ENCODE results near the gene CPAMD8. TPM values are rescaled to one million over a fixed set of nuclear protein-coding genes. Genes with fewer than 3 reads are reported as not detected.

CPAMD8 gene
- total and polyA plus RNA-seq, 2 donors (not counting 1 experiment from before 2014, with no cell fraction given), result 1.1 to 2.7 TPM

GRCh38 chr19:16931306-16931705 lies 95.3 kb downstream of the CPAMD8 start:
- intact Hi-C loops (cut with micrococcal nuclease), result no loop called here
- WGBS (ENCODE audit: insufficient coverage), result 91% methylated on average over 4 of the region's 4 CpGs

GRCh38 chr19:16930753-16931152 lies 95.9 kb downstream of the CPAMD8 start:
- Mint-ChIP-seq H3K9me3 (ENCODE audit: insufficient read depth) (peaks cover 21% of the 10 kb centered on the region), H3K4me1 (no peaks in the 10 kb centered on the region), H3K4me3 (no peak overlapping the region), H3K27me3 (peaks cover 28% of the 10 kb centered on the region), H3K27ac (no peak overlapping the region)
- peaks cover 0 to 33% (median 19%) of the 10 kb centered on the region in 3 donors for H3K9me3 ChIP-seq (ENCODE audit: control extremely low read depth in 1 of 3, control insufficient read depth in 2 of 3, insufficient read depth in 1 of 3, low read length in 2 of 3)
- ATAC-seq (ENCODE audit: low read depth) (no peak), DNase-seq (no peak)
- no peak overlapping the region for H2AFZ ChIP-seq (ENCODE audit: insufficient read depth, low read depth, low read length, poor library complexity, severe bottlenecking)
- H3K4me2 ChIP-seq (replicated peaks; ENCODE audit: low read depth, low read length, poor library complexity, severe bottlenecking), result no peak overlapping the region
- no peaks in the 10 kb centered on the region for H3K36me3 ChIP-seq (replicated peaks in 1 of 2; ENCODE audit: control extremely low read depth in 1 of 2, control insufficient read depth in 1 of 2, extremely low read depth in 1 of 2, insufficient read depth in 2 of 2, low read length in 1 of 2)
- ChIA-PET POLR2A (no interaction called here), CTCF (no interaction called here)
- H3K27ac ChIP-seq (ENCODE audit: low read length in 2 of 2), result no peak overlapping the region
- TF ChIP-seq EZH2 (IDR thresholded peaks at IDR 0.05; ENCODE audit: borderline replicate concordance, insufficient read depth, low read depth, low read length, poor library complexity, severe bottlenecking) (no peak), CTCF (IDR thresholded peaks at IDR 0.05) (no peak)
- no peak overlapping the region for H3K9ac ChIP-seq (ENCODE audit: low read length)
- intact Hi-C loops (cut with micrococcal nuclease), result no loop called here
- 72% methylated on average over 5 of the region's 5 CpGs for WGBS (ENCODE audit: insufficient coverage)
- H4K20me1 ChIP-seq (ENCODE audit: control insufficient read depth, insufficient read depth, low read length, poor library complexity, severe bottlenecking), result no peaks in the 10 kb centered on the region
- H3K79me2 ChIP-seq (ENCODE audit: control insufficient read depth, insufficient read depth, low read length), result no peaks in the 10 kb centered on the region
- H3K27me3 ChIP-seq (replicated peaks in 1 of 4; ENCODE audit: control extremely low read depth in 1 of 4, control insufficient read depth in 3 of 4, insufficient read depth in 4 of 4, low read length in 3 of 4), result peaks cover 0 to 9% (median 0%) of the 10 kb centered on the region in 4 experiments
- H3K4me3 ChIP-seq (ENCODE audit: control extremely low read depth in 1 of 5, extremely low read depth in 1 of 5, insufficient read depth in 1 of 5, low read depth in 2 of 5, low read length in 4 of 5), result no peak overlapping the region
- H3K4me1 ChIP-seq (ENCODE audit: control insufficient read depth in 2 of 2, insufficient read depth in 2 of 2, low read length in 2 of 2), result no peaks in the 10 kb centered on the region

More at GRCh38 chr19:16931306-16931705, 95.3 kb downstream of the CPAMD8 start:
- Mint-ChIP-seq H3K27me3 (peaks cover 28% of the 10 kb centered on the region), H3K9me3 (ENCODE audit: insufficient read depth) (peaks cover 24% of the 10 kb centered on the region), H3K4me3 (no peak overlapping the region), H3K4me1 (no peaks in the 10 kb centered on the region), H3K27ac (no peak overlapping the region)
- no peak overlapping the region for H3K4me3 ChIP-seq (ENCODE audit: control extremely low read depth in 1 of 5, extremely low read depth in 1 of 5, insufficient read depth in 1 of 5, low read depth in 2 of 5, low read length in 4 of 5)
- no peaks in the 10 kb centered on the region for H3K79me2 ChIP-seq (ENCODE audit: control insufficient read depth, insufficient read depth, low read length)
- no peaks in the 10 kb centered on the region for H3K4me1 ChIP-seq (ENCODE audit: control insufficient read depth in 2 of 2, insufficient read depth in 2 of 2, low read length in 2 of 2)
- no peak overlapping the region for H2AFZ ChIP-seq (ENCODE audit: insufficient read depth, low read depth, low read length, poor library complexity, severe bottlenecking)
- H3K9ac ChIP-seq (ENCODE audit: low read length), result no peak overlapping the region
- ATAC-seq (ENCODE audit: low read depth), result no peak
- no peak overlapping the region for H3K4me2 ChIP-seq (replicated peaks; ENCODE audit: low read depth, low read length, poor library complexity, severe bottlenecking)
- DNase-seq, result no peak
- H3K9me3 ChIP-seq (ENCODE audit: control extremely low read depth in 1 of 3, control insufficient read depth in 2 of 3, insufficient read depth in 1 of 3, low read length in 2 of 3), result peaks cover 0 to 36% (median 19%) of the 10 kb centered on the region in 3 donors
- H3K27me3 ChIP-seq (replicated peaks in 1 of 4; ENCODE audit: control extremely low read depth in 1 of 4, control insufficient read depth in 3 of 4, insufficient read depth in 4 of 4, low read length in 3 of 4), result peaks cover 0 to 9% (median 0%) of the 10 kb centered on the region in 4 experiments
- H3K27ac ChIP-seq (ENCODE audit: low read length in 2 of 2), result no peak overlapping the region
- ChIA-PET POLR2A (no interaction called here), CTCF (no interaction called here)
- no peaks in the 10 kb centered on the region for H3K36me3 ChIP-seq (replicated peaks in 1 of 2; ENCODE audit: control extremely low read depth in 1 of 2, control insufficient read depth in 1 of 2, extremely low read depth in 1 of 2, insufficient read depth in 2 of 2, low read length in 1 of 2)
- TF ChIP-seq EZH2 (IDR thresholded peaks at IDR 0.05; ENCODE audit: borderline replicate concordance, insufficient read depth, low read depth, low read length, poor library complexity, severe bottlenecking) (no peak), CTCF (IDR thresholded peaks at IDR 0.05) (no peak)
- H4K20me1 ChIP-seq (ENCODE audit: control insufficient read depth, insufficient read depth, low read length, poor library complexity, severe bottlenecking), result no peaks in the 10 kb centered on the region
